GM19035 (cell line): ENCODE results near the gene CES2.
"Not testable (repeated sequence)": the region's sequence is repeated elsewhere in the genome, so short reads cannot be mapped to it uniquely, and the experiment has no call there.

ENCODE experiments used
- ATAC-seq: cut with Tn5 transposase; IDR thresholded peaks from one replicate; pipeline ENCODE4 v1.9.1; 2021; ENCODE audit not compliant: unreplicated experiment

CES2 gene

GRCh38 chr16:66934138-66934838, 1.0 kb upstream of the CES2 start, which contains the start of gene CIAO2B:
CIAO2B (minus strand) TSS chr16:66934402; CDS start chr16:66934364, 38 bp downstream.
- ATAC-seq, result peak; percentile 84

GRCh38 chr16:66934839-66935313, 440 bp upstream of the CES2 start:
- not testable (repeated sequence) for ATAC-seq

DNA sequence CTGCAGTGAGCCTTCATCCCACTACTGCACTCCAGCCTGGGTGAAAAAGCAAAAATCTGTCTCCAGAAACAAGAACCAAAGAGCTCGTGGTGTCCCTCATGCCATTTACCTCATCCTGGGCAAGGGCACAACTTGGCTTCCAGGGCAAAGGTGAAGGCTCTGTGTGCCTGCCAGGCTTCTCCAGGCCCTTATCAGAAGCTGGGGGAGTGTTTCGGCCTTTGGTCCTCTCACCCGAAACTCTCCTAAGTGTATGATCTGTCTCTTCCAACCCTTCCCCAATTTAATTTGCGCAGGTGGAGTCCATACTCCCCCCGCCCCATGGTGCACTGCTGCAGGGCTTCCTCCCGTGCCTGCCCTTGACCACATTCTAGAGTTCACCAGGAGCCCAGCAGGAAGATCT, 1.1 kb downstream of the CES2 start:
- ATAC-seq, result no peak

DNA sequence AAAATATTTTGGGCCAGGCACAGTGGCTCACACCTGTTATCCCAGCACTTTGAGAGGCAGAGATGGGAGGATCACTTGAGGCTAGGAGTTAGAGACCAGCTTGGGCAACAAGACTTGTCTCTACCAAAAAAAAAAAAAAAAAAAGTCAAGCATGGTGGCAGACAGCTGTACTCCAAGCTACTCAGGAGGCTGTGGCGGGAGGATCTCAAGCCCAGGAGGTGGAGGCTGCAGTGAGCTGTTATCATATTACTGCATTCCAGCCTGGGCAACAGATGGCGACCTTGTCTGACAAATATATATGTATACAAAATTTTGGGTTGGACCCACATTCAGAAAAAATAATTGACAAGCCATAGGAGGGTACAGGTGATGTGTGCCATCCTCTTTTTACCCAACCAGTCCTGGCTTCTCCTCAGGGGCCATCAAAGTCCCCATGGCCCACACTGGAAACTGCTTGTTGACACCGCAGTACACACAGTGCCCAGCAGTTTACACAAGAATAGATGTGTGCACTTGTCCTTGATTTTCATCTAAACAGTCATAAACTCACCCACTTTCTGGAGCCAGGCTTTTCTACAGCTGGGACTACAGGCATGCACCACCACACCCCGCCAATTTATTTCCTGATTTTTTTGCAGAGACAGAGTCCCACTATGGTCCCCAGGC, 1.7 kb downstream of the CES2 start:
- no peak for ATAC-seq

GRCh38 chr16:66937725-66938337, 2.5 kb downstream of the CES2 start:
- no peak for ATAC-seq

DNA sequence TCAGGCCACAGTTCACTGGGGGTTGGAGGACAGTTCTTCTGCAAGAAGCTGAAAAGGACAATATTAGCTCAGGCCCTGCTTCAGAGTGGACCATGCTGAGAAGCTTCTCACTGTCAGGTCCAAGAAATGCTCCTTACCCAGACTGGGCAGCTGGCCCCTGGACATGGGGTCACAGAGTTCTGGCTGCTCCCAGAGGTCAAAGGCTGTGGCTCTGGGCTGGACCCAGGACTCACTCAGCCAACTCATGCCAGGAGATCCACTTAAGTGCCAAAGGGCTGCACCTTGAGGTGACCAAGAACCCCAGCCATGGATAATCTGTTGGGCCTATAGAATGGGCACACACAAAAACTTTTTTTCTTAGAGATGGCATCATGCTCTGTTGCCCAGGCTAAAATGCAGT, 4.0 kb downstream of the CES2 start:
- ATAC-seq, result no peak

- no peak for ATAC-seq
These were observed 4.9 kb downstream of the CES2 start for GRCh38 chr16:66940236-66940635.

DNA sequence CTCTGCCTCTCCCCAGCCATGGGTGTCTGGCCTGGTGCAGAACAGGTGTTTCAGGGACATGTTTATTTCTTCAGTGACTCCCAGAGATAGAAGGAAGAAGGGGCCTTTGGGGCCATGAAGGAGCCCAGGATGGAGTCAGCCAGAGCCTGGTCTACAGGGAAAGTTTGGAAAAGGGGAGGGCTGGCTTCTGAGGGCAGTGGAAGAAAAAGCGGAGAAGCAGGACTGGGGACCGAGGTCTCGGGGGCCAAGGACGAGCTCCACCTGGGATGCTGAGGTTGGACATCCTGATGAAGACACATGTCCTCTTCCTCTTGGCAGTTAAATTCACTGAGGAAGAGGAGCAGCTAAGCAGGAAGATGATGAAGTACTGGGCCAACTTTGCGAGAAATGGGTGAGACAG, 7.7 kb downstream of the CES2 start:
- ATAC-seq, result no peak

DNA sequence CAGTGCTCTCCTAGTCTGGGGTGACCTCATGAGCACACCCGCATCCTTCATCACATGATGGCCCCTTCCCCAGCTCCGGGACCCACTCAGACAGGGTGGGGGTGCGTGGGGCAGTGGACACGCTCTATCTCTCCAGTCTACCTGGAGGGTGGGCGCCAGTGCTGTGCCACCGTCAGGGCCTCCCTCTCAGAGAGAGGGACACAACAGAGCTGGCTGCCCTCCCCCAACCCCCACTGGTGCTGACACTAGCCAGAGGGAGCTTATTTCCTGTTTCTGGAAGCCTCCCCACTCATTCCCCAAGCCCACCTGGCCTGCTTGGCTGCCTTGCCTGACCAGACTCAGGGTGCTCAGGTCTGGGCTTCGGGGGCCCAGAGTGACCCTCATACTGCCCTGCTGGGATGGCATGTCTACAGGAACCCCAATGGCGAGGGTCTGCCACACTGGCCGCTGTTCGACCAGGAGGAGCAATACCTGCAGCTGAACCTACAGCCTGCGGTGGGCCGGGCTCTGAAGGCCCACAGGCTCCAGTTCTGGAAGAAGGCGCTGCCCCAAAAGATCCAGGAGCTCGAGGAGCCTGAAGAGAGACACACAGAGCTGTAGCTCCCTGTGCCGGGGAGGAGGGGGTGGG, 8.2 kb downstream of the CES2 start:
- no peak for ATAC-seq

GRCh38 chr16:66944054-66944441, 8.7 kb downstream of the CES2 start:
- ATAC-seq, result no peak

- not testable (repeated sequence) for ATAC-seq
These were observed 9.7 kb downstream of the CES2 start for GRCh38 chr16:66944971-66945370.

GRCh38 chr16:66945939-66946338, 10.6 kb downstream of the CES2 start:
- ATAC-seq, result no peak

- ATAC-seq, result no peak
These were observed 11.2 kb downstream of the CES2 start for GRCh38 chr16:66946541-66946940.

DNA sequence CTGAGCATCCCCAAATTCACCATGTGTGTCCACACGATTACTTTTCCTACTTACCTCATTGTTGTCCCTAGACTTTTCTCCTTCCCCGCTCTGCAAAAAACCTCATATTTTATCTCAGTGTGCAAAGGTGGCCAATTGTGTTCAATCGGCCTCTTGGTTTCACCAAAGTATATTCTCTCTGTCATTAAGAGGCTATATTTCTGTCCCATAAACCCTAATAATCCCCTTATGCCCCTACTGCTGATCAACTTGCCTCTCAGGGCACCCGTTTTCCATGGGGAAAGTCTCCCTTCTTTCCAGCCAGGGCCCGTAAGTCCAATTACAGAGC, 11.6 kb downstream of the CES2 start:
- no peak for ATAC-seq

DNA sequence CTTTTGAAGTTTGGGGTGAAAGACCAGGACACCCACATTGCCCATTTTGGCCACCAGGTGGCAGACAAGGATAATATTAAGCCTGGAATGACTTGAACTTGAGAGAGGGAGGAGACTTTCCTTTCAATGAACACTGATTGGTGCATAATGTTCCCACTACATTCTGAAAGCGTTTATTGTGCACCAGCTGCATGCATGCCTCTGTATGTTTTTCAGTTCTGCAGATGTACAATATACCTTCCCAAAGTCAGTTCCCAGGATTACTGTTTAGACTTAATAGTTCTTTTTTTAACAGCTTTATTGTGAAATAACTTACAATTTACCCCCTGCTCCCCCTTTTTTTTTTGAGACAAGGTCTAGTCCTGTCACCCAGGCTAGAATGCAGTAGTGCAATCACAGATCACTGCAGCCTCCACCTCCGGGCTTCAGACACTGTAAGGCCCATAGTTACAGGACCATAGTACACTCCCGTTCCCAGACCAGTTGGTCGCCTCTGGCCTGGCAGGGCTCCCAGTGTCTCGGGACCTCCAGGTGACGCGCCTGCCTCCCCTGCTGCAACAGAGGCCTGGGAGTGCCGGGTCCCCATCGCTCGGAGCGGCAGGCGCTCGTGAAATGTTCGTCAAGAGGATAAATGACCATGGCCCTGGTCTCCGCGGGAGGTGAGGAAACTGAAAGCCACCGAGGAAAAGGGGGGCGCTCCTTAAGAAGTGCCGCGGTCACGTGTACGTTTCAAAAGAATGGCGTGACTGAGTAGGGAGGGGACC, 12.2 kb downstream of the CES2 start:
- ATAC-seq, result peak; percentile 77

DNA sequence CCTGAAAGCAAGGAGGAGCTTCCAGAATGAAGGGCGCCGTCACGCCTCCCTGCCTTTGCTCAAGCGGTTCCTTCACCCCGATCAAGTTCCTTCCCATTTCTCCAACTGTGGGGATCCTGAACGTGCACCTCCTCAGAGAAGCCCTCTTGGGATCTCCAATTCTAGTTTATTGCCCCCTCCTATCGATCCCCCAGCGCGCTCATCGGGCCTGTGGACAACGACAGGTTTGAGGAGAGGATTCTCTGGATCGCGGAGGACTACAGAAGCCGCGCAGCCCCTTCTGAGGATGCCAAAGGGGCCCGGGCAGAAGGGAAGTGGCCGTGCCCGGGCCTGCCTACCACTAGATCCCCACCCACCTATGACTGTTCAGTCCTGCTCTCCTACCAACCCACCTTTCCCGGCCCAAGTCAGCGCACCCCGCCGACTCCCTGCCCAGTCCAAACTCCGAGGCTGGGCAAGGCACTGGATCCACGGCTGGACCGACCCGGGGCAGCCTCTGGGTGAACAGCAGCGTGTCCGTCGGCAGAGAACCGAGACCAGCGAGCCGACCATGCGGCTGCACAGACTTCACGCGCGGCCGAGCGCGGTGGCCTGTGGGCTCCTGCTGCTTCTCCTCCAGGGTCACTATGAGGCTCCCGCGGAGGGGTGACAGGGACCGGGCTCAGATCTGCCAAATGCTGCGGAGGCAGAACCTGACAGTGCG, 13.0 kb downstream of the CES2 start:
- ATAC-seq, result no peak

DNA sequence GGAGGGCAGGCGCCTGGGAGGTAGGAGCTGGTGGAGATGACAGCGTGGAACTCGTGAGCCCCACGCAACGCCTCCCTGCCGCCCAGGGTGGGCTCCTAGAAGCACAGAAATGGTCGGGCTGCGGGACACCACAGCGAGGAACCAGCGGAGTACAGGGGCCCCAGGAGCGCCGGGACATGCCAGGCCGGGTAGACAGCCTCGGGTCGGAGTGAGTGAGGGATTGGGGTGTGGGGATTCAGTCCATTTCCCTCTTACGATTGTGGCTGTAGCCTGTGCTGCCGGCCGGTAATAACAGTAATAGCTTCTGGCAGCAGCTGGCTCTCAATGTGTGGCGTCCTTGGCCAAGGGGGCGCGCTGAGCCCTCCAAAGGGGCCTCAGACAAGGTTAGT, 13.5 kb downstream of the CES2 start:
- no peak for ATAC-seq

GRCh38 chr16:66949472-66949871, 14.2 kb downstream of the CES2 start:
- no peak for ATAC-seq

GRCh38 chr16:66950437-66950836, 15.1 kb downstream of the CES2 start:
- ATAC-seq, result no peak

- no peak for ATAC-seq
These were observed 15.9 kb downstream of the CES2 start for GRCh38 chr16:66950971-66951790.
